SK-N-SH (cell line): ENCODE measurements around the gene CPM. TPM values are rescaled to one million over a fixed set of nuclear protein-coding genes. Genes with fewer than 3 reads are reported as not detected.

ENCODE experiments used
- CTCF ChIA-PET: fragments of 300-600, 350-600 bp; formaldehyde crosslinking; extraction: SDS; loops from one replicate; lab custom pipeline; 2021; lab: Yijun Ruan, JAX
- POLR2A ChIA-PET: fragments of 350-600 bp; sonication (Branson Sonifier 250); formaldehyde crosslinking; extraction: SDS; loops from one replicate; lab custom pipeline; 2020; ENCODE audit warnings: antibody characterized with exemption, inconsistent platforms; lab: Yijun Ruan, JAX
- DNase-seq: peaks from one replicate; pipeline ENCODE4 v3.0.0; 2012
- H2AFZ ChIP-seq: fragments of 200-600 bp; sonication (generic); 2 replicates; pipeline ENCODE4 v1.8.1; 2016; ENCODE audit warnings: antibody characterized with exemption, mild to moderate bottlenecking, low read depth
- H3F3A ChIP-seq: fragments of 200-600 bp; sonication (generic); replicated peaks from 2 replicates; pipeline ENCODE3; 2016; ENCODE audit warnings: antibody characterized with exemption, mild to moderate bottlenecking; ENCODE audit not compliant: insufficient read depth
- H3K27ac ChIP-seq, 2 experiments: fragments of 200-500 bp in 1 of 2; fragments of 200-600 bp in 1 of 2; sonication (Bioruptor generic) in 1 of 2; sonication (generic), shearing (Covaris generic) in 1 of 2; 2 replicates each; pipeline versions ENCODE4 v1.5.1 to v1.6.1; 2014 to 2016; ENCODE audit warnings: low read depth in 2 of 2, inconsistent platforms in 1 of 2, low read length in 1 of 2, mild to moderate bottlenecking in 1 of 2, mixed read lengths in 1 of 2
- H3K27me3 ChIP-seq: fragments of 200-600 bp; sonication (generic), shearing (Covaris generic); 2 replicates; pipeline ENCODE4 v1.6.1; 2016; ENCODE audit warnings: mixed run types; ENCODE audit not compliant: insufficient read depth
- H3K36me3 ChIP-seq, 2 experiments: fragments of 200-500 bp in 1 of 2; fragments of 200-600 bp in 1 of 2; sonication (Bioruptor generic) in 1 of 2; sonication (generic) in 1 of 2; replicated peaks in 1 of 2; 2 replicates each; pipeline versions ENCODE3 to v1.5.1; 2014 to 2016; ENCODE audit warnings: low read length in 1 of 2, mild to moderate bottlenecking in 1 of 2; ENCODE audit not compliant: insufficient read depth in 2 of 2, control insufficient read depth in 1 of 2
- H3K4me1 ChIP-seq, 2 experiments: fragments of 200-500 bp in 1 of 2; fragments of 200-600 bp in 1 of 2; sonication (Bioruptor generic) in 1 of 2; sonication (generic), shearing (Covaris generic) in 1 of 2; 2 replicates each; pipeline versions ENCODE4 v1.5.1 to v1.6.1; 2014 to 2016; ENCODE audit warnings: low read depth in 1 of 2, low read length in 1 of 2, mixed run types in 1 of 2; ENCODE audit not compliant: insufficient read depth in 2 of 2, control insufficient read depth in 1 of 2
- H3K4me2 ChIP-seq: fragments of 200-600 bp; sonication (generic), shearing (Covaris generic); 2 replicates; pipeline ENCODE4 v1.6.1; 2017; ENCODE audit warnings: mixed run types
- H3K4me3 ChIP-seq, 2 experiments: fragments of 200-500 bp in 1 of 2; fragments of 200-600 bp in 1 of 2; sonication (Bioruptor generic) in 1 of 2; sonication (generic), shearing (Covaris generic) in 1 of 2; 2 replicates each; pipeline versions ENCODE4 v1.5.1 to v1.8.1; 2014 to 2016; ENCODE audit warnings: low read depth in 2 of 2, inconsistent platforms in 1 of 2, low read length in 1 of 2, mild to moderate bottlenecking in 1 of 2, mixed read lengths in 1 of 2, moderate library complexity in 1 of 2
- H3K79me2 ChIP-seq: fragments of 200-600 bp; sonication (generic); 2 replicates; pipeline ENCODE4 v1.8.1; 2017; ENCODE audit warnings: mild to moderate bottlenecking; ENCODE audit not compliant: insufficient read depth
- H3K9ac ChIP-seq: fragments of 200-600 bp; sonication (generic); 2 replicates; pipeline ENCODE4 v1.6.1; 2017; ENCODE audit warnings: mixed run types
- H3K9me2 ChIP-seq: fragments of 200-600 bp; sonication (generic); 2 replicates; pipeline ENCODE4 v1.6.1; 2017; ENCODE audit warnings: mixed run types
- H3K9me3 ChIP-seq: fragments of 200-600 bp; sonication (generic); 2 replicates; pipeline ENCODE4 v1.6.1; 2017; ENCODE audit warnings: mixed run types, mild to moderate bottlenecking, moderate library complexity
- H4K20me1 ChIP-seq: fragments of 200-600 bp; sonication (generic); 2 replicates; pipeline ENCODE4 v1.6.1; 2017; ENCODE audit warnings: mild to moderate bottlenecking, mixed run types; ENCODE audit not compliant: insufficient read depth
- CHD2 ChIP-seq: fragments of 150-350 bp; IDR thresholded peaks from 2 replicates; pipeline ENCODE4 v1.6.1; 2018; ENCODE audit warnings: low read length; ENCODE audit not compliant: partially characterized antibody
- CTCF ChIP-seq: fragments of 200-600 bp; sonication (generic); IDR thresholded peaks from 2 replicates; pipeline ENCODE4 v1.6.1; 2017; ENCODE audit warnings: antibody characterized with exemption, mild to moderate bottlenecking, moderate library complexity
- ELF1 ChIP-seq: IDR thresholded peaks from 2 replicates; pipeline ENCODE4 v1.4.0; 2012
- EP300 ChIP-seq, 2 experiments: IDR thresholded peaks; 2 replicates each; pipeline versions ENCODE4 v1.4.0 to v1.6.1; 2012; ENCODE audit warnings: borderline replicate concordance in 1 of 2, low read depth in 1 of 2, low read length in 1 of 2
- FOSL2 ChIP-seq: IDR thresholded peaks from 2 replicates; pipeline ENCODE4 v1.4.0; 2012; ENCODE audit warnings: low read depth, mild to moderate bottlenecking, moderate library complexity, borderline replicate concordance
- FOXJ3 ChIP-seq: sonication (generic); formaldehyde crosslinking; IDR thresholded peaks from 2 replicates; pipeline ENCODE4 v1.5.1; 2020; ENCODE audit warnings: mild to moderate bottlenecking, missing genetic modification reagents
- FOXM1 ChIP-seq: IDR thresholded peaks from 2 replicates; pipeline ENCODE4 v1.4.0; 2012; ENCODE audit warnings: low read depth, mild to moderate bottlenecking
- GATA2 ChIP-seq: sonication (generic); formaldehyde crosslinking; IDR thresholded peaks from 2 replicates; pipeline ENCODE4 v1.5.0; 2020; ENCODE audit warnings: mild to moderate bottlenecking, missing genetic modification reagents
- JUND ChIP-seq: IDR thresholded peaks from 2 replicates; pipeline ENCODE4 v1.4.0; 2012
- NFIC ChIP-seq: IDR thresholded peaks from 2 replicates; pipeline ENCODE4 v1.4.0; 2012; ENCODE audit warnings: borderline replicate concordance
- PBX3 ChIP-seq: IDR thresholded peaks from 2 replicates; pipeline ENCODE4; 2012
- REST ChIP-seq: IDR thresholded peaks from 2 replicates; pipeline ENCODE4 v1.6.1; 2012; ENCODE audit warnings: mild to moderate bottlenecking, low read depth, low read length, moderate library complexity
- RXRA ChIP-seq: IDR thresholded peaks from 2 replicates; pipeline ENCODE4 v1.4.0; 2012; ENCODE audit warnings: low read depth, mild to moderate bottlenecking, borderline replicate concordance
- SMC3 ChIP-seq: IDR thresholded peaks from 2 replicates; pipeline ENCODE4 v1.6.1; 2012; ENCODE audit warnings: low read depth, low read length, improper control_type of control experiment
- TEAD4 ChIP-seq: IDR thresholded peaks from 2 replicates; pipeline ENCODE4 v1.4.0; 2012; ENCODE audit warnings: mild to moderate bottlenecking, borderline replicate concordance; ENCODE audit not compliant: insufficient read depth
- USF1 ChIP-seq: IDR thresholded peaks from 2 replicates; pipeline ENCODE4 v1.4.0; 2012; ENCODE audit warnings: low read depth, borderline replicate concordance
- USF2 ChIP-seq: fragments of 150-350 bp; IDR thresholded peaks from 2 replicates; pipeline ENCODE4 v1.6.1; 2017; ENCODE audit warnings: antibody characterized with exemption, low read length, low read depth, borderline replicate concordance
- YY1 ChIP-seq: IDR thresholded peaks from 2 replicates; pipeline ENCODE4 v1.4.0; 2012; ENCODE audit warnings: low read depth, mild to moderate bottlenecking
- ZBTB33 ChIP-seq: IDR thresholded peaks from 2 replicates; pipeline ENCODE4 v1.4.0; 2012; ENCODE audit warnings: low read depth, borderline replicate concordance
- polyA plus RNA-seq, 3 experiments: library from polyadenylated mRNA; depleted of rRNA; stranded (reverse); fragments of >200 nt; gene quantifications; 2 replicates each; pipeline ENCODE4 v1.2.3, GENCODE V29; 2012

CPM gene
- polyA plus RNA-seq, 1 of the 3 experiments (the other 2 are of a cell fraction) = 10.8 TPM

GRCh38 chr12:68940731-68941130 is 7.8 kb upstream of the CPM start:
- Histone ChIP-seq H3K27me3 (no peaks in the 10 kb centered on the region), H3K9me2 (no peaks in the 10 kb centered on the region), H3K36me3 (no peaks in the 10 kb centered on the region), H2AFZ (peak overlapping the region; percentile 5; the same call in 1 of the 2 replicates), H3K79me2 (no peaks in the 10 kb centered on the region), H3F3A (peaks cover 3% of the 10 kb centered on the region), H3K27ac (no peak overlapping the region), H3K9ac (no peak overlapping the region), H3K4me3 (no peak overlapping the region), H3K4me2 (no peak overlapping the region), H4K20me1 (no peaks in the 10 kb centered on the region), H3K9me3 (no peaks in the 10 kb centered on the region), H3K4me1 (no peaks in the 10 kb centered on the region)
- POLR2A ChIA-PET = no interaction called here
- no peak for DNase-seq
- CTCF ChIA-PET = no interaction called here
- TF ChIP-seq SMC3 = no peak
- no peak for TF ChIP-seq ELF1
- no peak for TF ChIP-seq YY1
- no peak for TF ChIP-seq REST
- no peak for TF ChIP-seq RXRA
- no peak for TF ChIP-seq JUND
- TF ChIP-seq FOXJ3 (CRISPR knock-in tag) = no peak
- TF ChIP-seq ZBTB33 = no peak
- TF ChIP-seq TEAD4 = no peak
- no peak for TF ChIP-seq CTCF
- TF ChIP-seq USF1 = no peak
- TF ChIP-seq FOXM1 = no peak
- no peak for TF ChIP-seq NFIC
- TF ChIP-seq FOSL2 = no peak
- TF ChIP-seq EP300 (IDR thresholded peaks at IDR 0.05; ENCODE audit: borderline replicate concordance in 1 of 2, low read depth in 1 of 2, low read length in 1 of 2) = no peak
- TF ChIP-seq GATA2 (CRISPR knock-in tag) = no peak
- no peak for TF ChIP-seq CHD2
- TF ChIP-seq PBX3 = no peak
- no peak for TF ChIP-seq USF2
